ENCODE results near the gene A4GALT. TPM values are rescaled to one million over a fixed set of nuclear protein-coding genes. Genes with fewer than 3 reads are reported as not detected.

The A4GALT gene
- total and polyA plus RNA-seq, 2 donors = 1.3 to 20.9 TPM

DNA sequence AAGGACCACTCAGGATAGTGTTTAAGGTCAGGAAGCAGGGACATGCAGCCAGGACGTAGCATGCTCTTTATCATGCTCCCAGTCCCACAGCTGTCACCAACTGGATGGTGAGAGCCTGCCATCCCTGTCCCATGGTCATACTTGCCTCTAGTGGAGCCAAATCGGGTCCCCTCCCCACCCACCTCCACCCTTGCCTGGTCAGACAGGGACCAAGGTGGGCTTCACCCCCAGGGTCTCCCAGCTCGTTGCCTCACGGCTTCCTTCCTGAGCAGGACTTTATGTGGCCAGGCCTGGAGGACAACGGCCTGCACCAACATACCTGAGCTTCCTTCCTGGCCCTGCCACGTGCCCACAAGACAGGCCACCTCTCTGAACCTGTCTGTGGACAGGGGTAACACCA is 19.8 kb downstream of the A4GALT start:
- WGBS = 84% methylated on average over 6 of the region's 6 CpGs
- H3K4me3 ChIP-seq (ENCODE audit: low read length in 2 of 2) = no peak overlapping the region
- no peaks in the 10 kb centered on the region for H3K9me3 ChIP-seq (ENCODE audit: control insufficient read depth in 2 of 2, insufficient read depth in 1 of 2, low read length in 1 of 2)
- DNase-seq (ENCODE audit: low read depth in 6 of 9, low spot score in 9 of 9) = no peak
- H3K4me1 ChIP-seq (ENCODE audit: control insufficient read depth in 2 of 2, insufficient read depth in 2 of 2, low read length in 2 of 2) = no peaks in the 10 kb centered on the region
- no peak overlapping the region for H3K27ac ChIP-seq (ENCODE audit: low read depth in 1 of 2, low read length in 1 of 2)
- H3K27me3 ChIP-seq (ENCODE audit: control insufficient read depth in 2 of 2, insufficient read depth in 1 of 2, low read length in 1 of 2) = no peaks in the 10 kb centered on the region
- no peaks in the 10 kb centered on the region for H3K36me3 ChIP-seq (ENCODE audit: control insufficient read depth in 2 of 2, insufficient read depth in 2 of 2, low read length in 1 of 2)

DNA sequence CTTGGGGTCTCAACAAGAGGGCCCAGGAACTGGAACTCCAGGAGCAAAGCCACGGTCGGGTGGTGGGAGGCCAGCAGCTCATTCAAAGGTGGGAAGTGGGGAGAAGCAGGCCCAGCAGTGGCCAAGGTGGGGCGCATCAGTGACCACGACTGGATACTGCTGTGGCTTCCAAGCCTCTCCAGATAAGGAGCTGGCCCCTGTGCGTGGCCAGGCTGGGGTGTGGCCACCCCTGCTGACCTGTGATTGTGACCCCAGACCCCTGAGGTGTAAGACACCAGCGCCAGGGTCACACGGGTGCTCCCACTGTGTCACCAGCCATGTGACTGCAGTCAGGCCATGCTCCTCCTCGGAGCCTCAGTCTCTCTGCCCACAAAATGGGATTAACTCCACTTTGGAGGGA is 20.3 kb downstream of the A4GALT start:
- Histone ChIP-seq H3K27ac (ENCODE audit: low read depth in 1 of 2, low read length in 1 of 2) (no peak overlapping the region), H3K9me3 (ENCODE audit: control insufficient read depth in 2 of 2, insufficient read depth in 1 of 2, low read length in 1 of 2) (no peaks in the 10 kb centered on the region), H3K36me3 (ENCODE audit: control insufficient read depth in 2 of 2, insufficient read depth in 2 of 2, low read length in 1 of 2) (no peaks in the 10 kb centered on the region), H3K4me3 (ENCODE audit: low read length in 2 of 2) (no peak overlapping the region), H3K27me3 (ENCODE audit: control insufficient read depth in 2 of 2, insufficient read depth in 1 of 2, low read length in 1 of 2) (no peaks in the 10 kb centered on the region), H3K4me1 (ENCODE audit: control insufficient read depth in 2 of 2, insufficient read depth in 2 of 2, low read length in 2 of 2) (no peaks in the 10 kb centered on the region)
- WGBS = 94% methylated on average over 8 of the region's 8 CpGs
- no peak for DNase-seq (ENCODE audit: low read depth in 6 of 9, low spot score in 9 of 9)

- H3K4me1 ChIP-seq (ENCODE audit: control insufficient read depth in 2 of 2, insufficient read depth in 2 of 2, low read length in 2 of 2) = no peaks in the 10 kb centered on the region
- H3K27me3 ChIP-seq (ENCODE audit: control insufficient read depth in 2 of 2, insufficient read depth in 1 of 2, low read length in 1 of 2) = no peaks in the 10 kb centered on the region
- DNase-seq (ENCODE audit: low read depth in 6 of 9, low spot score in 9 of 9) = no peak
- H3K4me3 ChIP-seq (ENCODE audit: low read length in 2 of 2) = no peak overlapping the region
- 94% methylated on average over 12 of the region's 12 CpGs for WGBS
- no peaks in the 10 kb centered on the region for H3K36me3 ChIP-seq (ENCODE audit: control insufficient read depth in 2 of 2, insufficient read depth in 2 of 2, low read length in 1 of 2)
- H3K27ac ChIP-seq (ENCODE audit: low read depth in 1 of 2, low read length in 1 of 2) = no peak overlapping the region
- no peaks in the 10 kb centered on the region for H3K9me3 ChIP-seq (ENCODE audit: control insufficient read depth in 2 of 2, insufficient read depth in 1 of 2, low read length in 1 of 2)
Observed at GRCh38 chr22:42699976-42700352, 20.7 kb downstream of the A4GALT start.

DNA sequence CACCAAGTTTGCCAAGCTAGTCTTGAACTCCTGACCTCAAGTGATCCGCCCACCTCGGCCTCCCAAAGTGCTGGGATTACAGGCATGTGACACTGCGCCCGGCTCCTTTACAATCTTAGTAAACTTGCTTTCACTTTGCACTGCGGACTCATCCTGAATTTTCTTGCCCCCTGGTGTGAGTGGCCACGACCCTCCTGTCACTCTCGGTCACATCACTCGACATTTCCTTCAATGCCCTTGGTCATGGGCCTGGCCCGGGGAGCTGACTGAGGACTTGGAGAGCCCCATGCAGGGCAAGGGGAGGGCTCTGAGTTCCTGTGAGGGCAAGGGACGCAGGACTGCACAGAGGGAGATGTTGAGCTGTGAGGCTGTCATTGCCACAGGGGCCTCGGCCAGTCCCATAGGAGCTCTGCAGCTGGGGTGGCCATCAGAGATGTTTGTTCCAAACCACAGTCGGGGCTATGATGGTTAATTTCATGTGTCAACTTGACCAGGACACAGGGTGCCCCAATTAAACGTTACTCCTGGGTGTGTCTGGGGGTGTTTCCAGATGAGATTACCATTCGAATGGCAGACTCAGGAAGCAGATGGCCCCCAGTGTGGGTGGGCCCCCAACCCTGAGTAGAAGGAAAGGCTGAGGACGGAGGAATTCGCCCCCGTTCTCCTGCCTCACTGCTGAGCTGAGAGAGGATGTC is 21.2 kb downstream of the A4GALT start:
- Histone ChIP-seq H3K4me3 (ENCODE audit: low read length in 2 of 2) (no peak overlapping the region), H3K36me3 (ENCODE audit: control insufficient read depth in 2 of 2, insufficient read depth in 2 of 2, low read length in 1 of 2) (no peaks in the 10 kb centered on the region), H3K27me3 (ENCODE audit: control insufficient read depth in 2 of 2, insufficient read depth in 1 of 2, low read length in 1 of 2) (no peaks in the 10 kb centered on the region), H3K27ac (ENCODE audit: low read depth in 1 of 2, low read length in 1 of 2) (no peak overlapping the region), H3K9me3 (ENCODE audit: control insufficient read depth in 2 of 2, insufficient read depth in 1 of 2, low read length in 1 of 2) (no peaks in the 10 kb centered on the region), H3K4me1 (ENCODE audit: control insufficient read depth in 2 of 2, insufficient read depth in 2 of 2, low read length in 2 of 2) (no peaks in the 10 kb centered on the region)
- no peak for DNase-seq (ENCODE audit: low read depth in 6 of 9, low spot score in 9 of 9)
- WGBS = 77% methylated on average over 17 of the region's 17 CpGs

GRCh38 chr22:42697542-42698013 is 23.1 kb downstream of the A4GALT start:
- 95% methylated on average over 16 of the region's 16 CpGs for WGBS
- H3K9me3 ChIP-seq (ENCODE audit: control insufficient read depth in 2 of 2, insufficient read depth in 1 of 2, low read length in 1 of 2) = no peaks in the 10 kb centered on the region
- DNase-seq (ENCODE audit: low read depth in 6 of 9, low spot score in 9 of 9) = no peak
- no peak overlapping the region for H3K27ac ChIP-seq (ENCODE audit: low read depth in 1 of 2, low read length in 1 of 2)
- no peaks in the 10 kb centered on the region for H3K36me3 ChIP-seq (ENCODE audit: control insufficient read depth in 2 of 2, insufficient read depth in 2 of 2, low read length in 1 of 2)
- no peaks in the 10 kb centered on the region for H3K4me1 ChIP-seq (ENCODE audit: control insufficient read depth in 2 of 2, insufficient read depth in 2 of 2, low read length in 2 of 2)
- H3K27me3 ChIP-seq (ENCODE audit: control insufficient read depth in 2 of 2, insufficient read depth in 1 of 2, low read length in 1 of 2) = no peaks in the 10 kb centered on the region
- no peak overlapping the region for H3K4me3 ChIP-seq (ENCODE audit: low read length in 2 of 2)

- DNase-seq (ENCODE audit: low read depth in 6 of 9, low spot score in 9 of 9) = no peak
- Histone ChIP-seq H3K4me1 (ENCODE audit: control insufficient read depth in 2 of 2, insufficient read depth in 2 of 2, low read length in 2 of 2) (no peaks in the 10 kb centered on the region), H3K36me3 (ENCODE audit: control insufficient read depth in 2 of 2, insufficient read depth in 2 of 2, low read length in 1 of 2) (no peaks in the 10 kb centered on the region), H3K9me3 (ENCODE audit: control insufficient read depth in 2 of 2, insufficient read depth in 1 of 2, low read length in 1 of 2) (no peaks in the 10 kb centered on the region), H3K4me3 (ENCODE audit: low read length in 2 of 2) (no peak overlapping the region), H3K27ac (ENCODE audit: low read depth in 1 of 2, low read length in 1 of 2) (no peak overlapping the region), H3K27me3 (ENCODE audit: control insufficient read depth in 2 of 2, insufficient read depth in 1 of 2, low read length in 1 of 2) (no peaks in the 10 kb centered on the region)
- 96% methylated on average over 10 of the region's 10 CpGs for WGBS
Observed at GRCh38 chr22:42696331-42696967, 24.2 kb downstream of the A4GALT start.

DNA sequence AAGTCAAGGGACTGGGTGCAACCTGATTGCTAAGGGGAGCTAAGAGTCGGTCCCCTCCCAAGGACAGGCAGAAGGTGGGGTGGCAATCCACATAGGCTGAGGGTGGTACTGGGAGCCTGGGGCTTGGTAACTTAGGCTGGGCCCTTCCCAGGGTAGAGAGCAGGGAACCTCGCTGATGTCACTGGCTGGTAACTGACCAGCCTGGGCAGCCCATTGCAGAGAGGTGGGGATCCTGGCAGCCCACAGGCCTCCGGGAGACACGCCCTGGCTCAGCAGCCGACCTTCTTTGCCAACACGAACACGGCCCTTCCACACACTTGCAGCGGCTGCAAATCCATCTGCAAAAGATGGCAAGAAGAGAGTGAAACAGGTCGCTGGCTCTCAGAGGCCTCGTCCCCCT is 25.4 kb downstream of the A4GALT start:
- Histone ChIP-seq H3K4me3 (ENCODE audit: low read length in 2 of 2) (no peak overlapping the region), H3K4me1 (ENCODE audit: control insufficient read depth in 2 of 2, insufficient read depth in 2 of 2, low read length in 2 of 2) (no peaks in the 10 kb centered on the region), H3K36me3 (ENCODE audit: control insufficient read depth in 2 of 2, insufficient read depth in 2 of 2, low read length in 1 of 2) (no peaks in the 10 kb centered on the region), H3K27ac (ENCODE audit: low read depth in 1 of 2, low read length in 1 of 2) (no peak overlapping the region), H3K27me3 (ENCODE audit: control insufficient read depth in 2 of 2, insufficient read depth in 1 of 2, low read length in 1 of 2) (no peaks in the 10 kb centered on the region), H3K9me3 (ENCODE audit: control insufficient read depth in 2 of 2, insufficient read depth in 1 of 2, low read length in 1 of 2) (no peaks in the 10 kb centered on the region)
- DNase-seq (ENCODE audit: low read depth in 6 of 9, low spot score in 9 of 9) = no peak
- 94% methylated on average over 10 of the region's 10 CpGs for WGBS

DNA sequence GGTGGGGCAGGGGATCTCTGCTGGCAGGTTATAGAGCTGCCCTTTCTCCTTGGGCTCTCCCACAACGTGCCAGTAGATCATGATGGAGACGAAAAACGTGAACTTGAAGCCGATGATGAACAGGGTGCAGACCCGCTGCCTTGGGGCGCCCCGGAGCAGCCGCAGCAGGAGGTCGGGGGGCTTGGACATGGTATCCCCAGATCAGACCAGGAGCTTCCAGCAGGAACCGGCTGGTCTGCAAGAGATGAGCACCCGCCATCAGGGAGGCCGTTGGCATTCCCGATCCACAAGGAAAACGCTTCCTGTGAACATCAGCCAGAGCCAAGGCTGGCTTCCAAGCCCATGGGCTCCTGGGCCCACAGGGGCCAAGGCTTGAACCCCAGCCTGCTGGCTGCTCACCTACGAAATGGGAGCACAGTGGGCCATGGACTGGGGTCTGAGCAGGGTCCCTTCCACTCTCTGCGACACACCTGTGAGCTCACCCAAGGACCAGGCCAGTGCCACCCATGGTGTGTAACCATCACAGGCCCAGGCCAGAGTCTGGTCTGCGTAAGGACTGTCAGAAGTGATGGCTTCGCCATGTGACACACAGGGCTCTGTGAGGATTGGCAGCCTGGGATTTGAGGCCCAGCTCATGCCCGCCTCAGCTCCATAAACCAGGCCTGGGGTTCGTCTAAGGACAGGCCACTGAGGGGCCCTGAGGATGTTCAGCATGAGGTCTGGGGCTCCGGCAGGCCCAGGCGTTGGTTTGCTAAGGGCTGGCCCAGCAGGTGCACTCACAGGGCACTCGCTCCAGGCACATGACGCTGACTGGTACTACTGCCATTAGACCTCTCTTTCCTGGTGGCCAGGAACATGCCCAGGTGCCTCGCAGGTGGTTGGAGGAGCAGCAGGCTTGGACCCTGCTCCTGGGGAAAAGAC is 26.6 kb downstream of the A4GALT start:
- no peak for DNase-seq (ENCODE audit: low read depth in 6 of 9, low spot score in 9 of 9)
- Histone ChIP-seq H3K36me3 (ENCODE audit: control insufficient read depth in 2 of 2, insufficient read depth in 2 of 2, low read length in 1 of 2) (no peaks in the 10 kb centered on the region), H3K9me3 (ENCODE audit: control insufficient read depth in 2 of 2, insufficient read depth in 1 of 2, low read length in 1 of 2) (no peaks in the 10 kb centered on the region), H3K27ac (ENCODE audit: low read depth in 1 of 2, low read length in 1 of 2) (no peak overlapping the region), H3K4me3 (ENCODE audit: low read length in 2 of 2) (no peak overlapping the region), H3K4me1 (ENCODE audit: control insufficient read depth in 2 of 2, insufficient read depth in 2 of 2, low read length in 2 of 2) (no peaks in the 10 kb centered on the region), H3K27me3 (ENCODE audit: control insufficient read depth in 2 of 2, insufficient read depth in 1 of 2, low read length in 1 of 2) (no peaks in the 10 kb centered on the region)
- WGBS = 96% methylated on average over 25 of the region's 25 CpGs
